Measurements from ENCODE around the gene EPS15.

EPS15 gene

DNA sequence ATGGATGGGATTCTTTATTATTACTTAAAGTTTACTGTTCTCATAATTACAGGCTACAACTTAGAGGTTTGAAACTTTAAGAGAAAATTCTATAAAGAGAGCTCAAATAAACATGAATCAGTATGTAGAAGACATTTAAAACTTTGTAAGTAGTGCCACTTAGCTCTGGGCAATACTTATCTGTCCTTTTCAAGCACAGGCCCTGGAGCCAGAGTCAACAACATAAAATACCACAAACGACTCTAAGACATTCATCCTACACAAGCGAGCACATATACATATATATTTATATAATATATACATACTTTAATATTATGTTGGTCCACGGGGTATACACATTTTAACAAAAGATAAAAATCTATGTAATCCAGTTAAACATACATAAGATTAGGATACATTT is 164.7 kb downstream of the EPS15 start:
- H3K4me2 ChIP-seq (ENCODE audit: low read depth, low read length, poor library complexity, severe bottlenecking), result no peak overlapping the region
- H3K9ac ChIP-seq (ENCODE audit: low read length), result no peak overlapping the region
- H2AFZ ChIP-seq (ENCODE audit: low read depth, low read length, severe bottlenecking), result no peak overlapping the region
- no peaks in the 10 kb centered on the region for H3K9me3 ChIP-seq (ENCODE audit: insufficient read depth, low read length)
- H4K20me1 ChIP-seq (ENCODE audit: low read depth, low read length), result no peaks in the 10 kb centered on the region
- no peaks in the 10 kb centered on the region for H3K27me3 ChIP-seq (ENCODE audit: low read length)
- no peak overlapping the region for H3K4me3 ChIP-seq (ENCODE audit: insufficient read depth, low read length, poor library complexity, severe bottlenecking)
- TF ChIP-seq EZH2phosphoT487 (conservative IDR thresholded peaks at IDR 0.05; ENCODE audit: low read length), result no peak
- no peak for TF ChIP-seq CTCF (IDR thresholded peaks at IDR 0.05; ENCODE audit: insufficient read depth, low read length, poor library complexity, severe bottlenecking)
- peaks cover 18% of the 10 kb centered on the region; the same call in 1 of the 2 replicates for H3K36me3 ChIP-seq (ENCODE audit: low read length)
- H3F3A ChIP-seq (ENCODE audit: insufficient read depth), result no peaks in the 10 kb centered on the region
- H3K27ac ChIP-seq (ENCODE audit: low read depth, low read length), result no peak overlapping the region
- H3K9me2 ChIP-seq (replicated peaks; ENCODE audit: insufficient read depth, low read length), result no peaks in the 10 kb centered on the region
- H3K79me2 ChIP-seq (ENCODE audit: insufficient read depth, low read length), result no peaks in the 10 kb centered on the region

DNA sequence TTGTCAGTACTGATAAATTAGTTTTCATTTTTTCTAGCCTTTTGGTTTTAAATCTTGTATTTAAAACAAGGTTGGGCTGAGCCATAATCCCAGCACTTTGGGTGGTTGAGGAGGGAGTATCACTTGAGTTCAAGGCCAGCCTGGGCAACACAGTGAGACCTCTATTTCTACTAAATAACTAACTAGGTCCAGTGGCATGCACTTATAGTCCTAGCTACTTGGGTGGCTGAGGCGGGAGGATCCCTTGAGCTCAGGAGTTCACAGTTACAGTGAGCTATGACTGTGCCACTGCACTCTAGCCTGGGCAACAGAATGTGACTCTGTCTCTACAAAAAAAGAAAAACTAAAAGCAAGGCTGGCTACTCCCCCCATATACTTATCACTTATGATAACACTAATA is 167.2 kb downstream of the EPS15 start:
- Histone ChIP-seq H3K9me3 (ENCODE audit: insufficient read depth, low read length) (no peaks in the 10 kb centered on the region), H3K9ac (ENCODE audit: low read length) (no peak overlapping the region), H3K79me2 (ENCODE audit: insufficient read depth, low read length) (no peaks in the 10 kb centered on the region), H2AFZ (ENCODE audit: low read depth, low read length, severe bottlenecking) (no peak overlapping the region), H3K4me3 (ENCODE audit: insufficient read depth, low read length, poor library complexity, severe bottlenecking) (no peak overlapping the region), H4K20me1 (ENCODE audit: low read depth, low read length) (no peaks in the 10 kb centered on the region), H3K4me2 (ENCODE audit: low read depth, low read length, poor library complexity, severe bottlenecking) (no peak overlapping the region), H3K27ac (ENCODE audit: low read depth, low read length) (no peak overlapping the region), H3K27me3 (ENCODE audit: low read length) (no peaks in the 10 kb centered on the region), H3K36me3 (ENCODE audit: low read length) (peaks cover 18% of the 10 kb centered on the region; the same call in 1 of the 2 replicates), H3K9me2 (replicated peaks; ENCODE audit: insufficient read depth, low read length) (no peaks in the 10 kb centered on the region), H3F3A (ENCODE audit: insufficient read depth) (no peaks in the 10 kb centered on the region)
- TF ChIP-seq EZH2phosphoT487 (conservative IDR thresholded peaks at IDR 0.05; ENCODE audit: low read length), result no peak
- no peak for TF ChIP-seq CTCF (IDR thresholded peaks at IDR 0.05; ENCODE audit: insufficient read depth, low read length, poor library complexity, severe bottlenecking)

DNA sequence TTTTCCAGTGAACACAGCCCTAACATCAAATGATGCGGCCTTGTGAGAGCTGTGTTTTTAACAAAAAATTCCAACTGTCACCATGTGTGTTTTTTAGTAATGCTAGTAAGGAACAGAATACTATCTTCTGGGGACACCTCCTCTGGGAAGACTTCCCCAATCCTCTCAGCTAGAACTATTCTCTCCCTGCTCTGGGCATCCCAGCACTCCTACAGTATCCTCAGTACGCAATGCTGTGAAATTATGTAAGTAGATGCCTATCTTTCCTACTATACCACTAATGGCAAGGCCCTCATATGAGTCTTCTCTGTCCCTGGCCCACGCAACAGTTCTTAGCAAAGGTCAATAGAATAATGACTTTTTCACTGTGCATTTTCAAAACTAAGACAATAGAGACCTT is 169.2 kb downstream of the EPS15 start:
- H4K20me1 ChIP-seq (ENCODE audit: low read depth, low read length), result no peaks in the 10 kb centered on the region
- H3K27me3 ChIP-seq (ENCODE audit: low read length), result no peaks in the 10 kb centered on the region
- no peak overlapping the region for H3K4me3 ChIP-seq (ENCODE audit: insufficient read depth, low read length, poor library complexity, severe bottlenecking)
- H3K9ac ChIP-seq (ENCODE audit: low read length), result no peak overlapping the region
- no peaks in the 10 kb centered on the region for H3K9me3 ChIP-seq (ENCODE audit: insufficient read depth, low read length)
- no peaks in the 10 kb centered on the region for H3K9me2 ChIP-seq (replicated peaks; ENCODE audit: insufficient read depth, low read length)
- H3K36me3 ChIP-seq (ENCODE audit: low read length), result peaks cover 2% of the 10 kb centered on the region; the same call in 1 of the 2 replicates
- no peaks in the 10 kb centered on the region for H3F3A ChIP-seq (ENCODE audit: insufficient read depth)
- H3K79me2 ChIP-seq (ENCODE audit: insufficient read depth, low read length), result no peaks in the 10 kb centered on the region
- TF ChIP-seq CTCF (IDR thresholded peaks at IDR 0.05; ENCODE audit: insufficient read depth, low read length, poor library complexity, severe bottlenecking) (no peak), EZH2phosphoT487 (conservative IDR thresholded peaks at IDR 0.05; ENCODE audit: low read length) (no peak)
- H2AFZ ChIP-seq (ENCODE audit: low read depth, low read length, severe bottlenecking), result no peak overlapping the region
- H3K27ac ChIP-seq (ENCODE audit: low read depth, low read length), result no peak overlapping the region
- H3K4me2 ChIP-seq (ENCODE audit: low read depth, low read length, poor library complexity, severe bottlenecking), result no peak overlapping the region
